OCI-LY7 (cell line): ENCODE results near the gene GNAQ.

Experiments used
- EZH2phosphoT487 ChIP-seq: fragments of 200-600 bp; sonication (generic); IDR thresholded peaks from 2 replicates; pipeline ENCODE4 v1.6.1; 2018; ENCODE audit warnings: low read depth, borderline replicate concordance, mild to moderate bottlenecking, mixed run types, antibody characterized with exemption, low read length, moderate library complexity, mixed read lengths
- TF ChIP-seq, protein P1 (sequence below): fragments of 200-600 bp; sonication (generic); conservative IDR thresholded peaks from 2 replicates; pipeline ENCODE4 v1.5.1; 2014; ENCODE audit warnings: mild to moderate bottlenecking, antibody characterized with exemption, low read length, moderate library complexity, mixed read lengths

- TF ChIP-seq, protein P1, sequence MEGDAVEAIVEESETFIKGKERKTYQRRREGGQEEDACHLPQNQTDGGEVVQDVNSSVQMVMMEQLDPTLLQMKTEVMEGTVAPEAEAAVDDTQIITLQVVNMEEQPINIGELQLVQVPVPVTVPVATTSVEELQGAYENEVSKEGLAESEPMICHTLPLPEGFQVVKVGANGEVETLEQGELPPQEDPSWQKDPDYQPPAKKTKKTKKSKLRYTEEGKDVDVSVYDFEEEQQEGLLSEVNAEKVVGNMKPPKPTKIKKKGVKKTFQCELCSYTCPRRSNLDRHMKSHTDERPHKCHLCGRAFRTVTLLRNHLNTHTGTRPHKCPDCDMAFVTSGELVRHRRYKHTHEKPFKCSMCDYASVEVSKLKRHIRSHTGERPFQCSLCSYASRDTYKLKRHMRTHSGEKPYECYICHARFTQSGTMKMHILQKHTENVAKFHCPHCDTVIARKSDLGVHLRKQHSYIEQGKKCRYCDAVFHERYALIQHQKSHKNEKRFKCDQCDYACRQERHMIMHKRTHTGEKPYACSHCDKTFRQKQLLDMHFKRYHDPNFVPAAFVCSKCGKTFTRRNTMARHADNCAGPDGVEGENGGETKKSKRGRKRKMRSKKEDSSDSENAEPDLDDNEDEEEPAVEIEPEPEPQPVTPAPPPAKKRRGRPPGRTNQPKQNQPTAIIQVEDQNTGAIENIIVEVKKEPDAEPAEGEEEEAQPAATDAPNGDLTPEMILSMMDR = no peak
- TF ChIP-seq EZH2phosphoT487 = no peak
Measured at GRCh38 chr9:77808751-77809081, 222.9 kb downstream of the GNAQ start.
